Liver (tissue), 9 donors: ENCODE measurements around the gene TMEM183A. TPM values are rescaled to one million over a fixed set of nuclear protein-coding genes. Genes with fewer than 3 reads are reported as not detected.

Source experiments
- DNase-seq: peaks from one replicate; pipeline ENCODE4 v3.0.0-alpha.2; 2017; ENCODE audit warnings: low spot score
- H3K27ac ChIP-seq, 2 donors: one replicate each; pipeline ENCODE4 v1.7.0; 2013; ENCODE audit warnings: inconsistent platforms in 2 of 2, low read length in 2 of 2, control low read depth in 1 of 2, low read depth in 1 of 2, mild to moderate bottlenecking in 1 of 2
- H3K27me3 ChIP-seq, 4 donors: one replicate each; pipeline versions ENCODE4 v1.6.1 to v1.7.0; 2013; ENCODE audit warnings: low read length in 3 of 4, inconsistent platforms in 1 of 4, mild to moderate bottlenecking in 1 of 4, moderate library complexity in 1 of 4; ENCODE audit not compliant: control insufficient read depth in 4 of 4, insufficient read depth in 4 of 4
- H3K36me3 ChIP-seq, 4 donors: one replicate each; pipeline versions ENCODE4 v1.6.1 to v1.7.0; 2013; ENCODE audit warnings: low read length in 3 of 4, mild to moderate bottlenecking in 3 of 4, low read depth in 1 of 4, moderate library complexity in 1 of 4; ENCODE audit not compliant: control insufficient read depth in 4 of 4, insufficient read depth in 3 of 4
- H3K4me1 ChIP-seq, 4 donors: one replicate each; pipeline versions ENCODE4 v1.6.1 to v1.7.0; 2013; ENCODE audit warnings: low read length in 3 of 4, mild to moderate bottlenecking in 3 of 4, moderate library complexity in 1 of 4; ENCODE audit not compliant: control insufficient read depth in 4 of 4, insufficient read depth in 4 of 4
- H3K4me3 ChIP-seq, 3 donors: one replicate each; pipeline versions ENCODE4 v1.6.1 to v1.7.0; 2013; ENCODE audit warnings: low read length in 3 of 3, control low read depth in 1 of 3, low read depth in 1 of 3, mild to moderate bottlenecking in 1 of 3
- H3K9ac ChIP-seq, 2 donors: one replicate each; pipeline ENCODE4 v1.7.0; 2013; ENCODE audit warnings: low read length in 2 of 2, mild to moderate bottlenecking in 2 of 2, moderate library complexity in 2 of 2, control low read depth in 1 of 2, low read depth in 1 of 2
- H3K9me3 ChIP-seq, 4 donors: one replicate each; pipeline versions ENCODE4 v1.6.1 to v1.7.0; 2013; ENCODE audit warnings: low read length in 3 of 4; ENCODE audit not compliant: control insufficient read depth in 4 of 4
- CTCF ChIP-seq: fragments of 150-350 bp; IDR thresholded peaks from 2 replicates; pipeline ENCODE4 v1.5.1; 2017; ENCODE audit warnings: improper control_type of control experiment, low read depth, low read length; ENCODE audit not compliant: missing input control
- EGR1 ChIP-seq, 2 donors: IDR thresholded peaks; 2 replicates each; pipeline ENCODE4 v1.6.1; 2016 to 2018; ENCODE audit warnings: antibody characterized with exemption in 2 of 2, low read depth in 2 of 2
- FOXA1 ChIP-seq: IDR thresholded peaks from 2 replicates; pipeline ENCODE4 v1.6.1; 2016; ENCODE audit warnings: antibody characterized with exemption
- FOXA2 ChIP-seq: IDR thresholded peaks from 2 replicates; pipeline ENCODE4 v1.6.1; 2016; ENCODE audit warnings: antibody characterized with exemption
- GABPA ChIP-seq, 2 donors: IDR thresholded peaks in 1 of 2; conservative IDR thresholded peaks in 1 of 2; 2 replicates each; pipeline ENCODE4 v1.6.1; 2016; ENCODE audit warnings: antibody characterized with exemption in 2 of 2, mild to moderate bottlenecking in 1 of 2, moderate library complexity in 1 of 2
- HNF4A ChIP-seq, 2 donors: conservative IDR thresholded peaks; 2 replicates each; pipeline ENCODE4 v1.6.1; 2016; ENCODE audit warnings: antibody characterized with exemption in 2 of 2, mild to moderate bottlenecking in 2 of 2
- HNF4G ChIP-seq: IDR thresholded peaks from 2 replicates; pipeline ENCODE4 v1.6.1; 2016; ENCODE audit warnings: antibody characterized with exemption
- JUND ChIP-seq, 2 donors: IDR thresholded peaks; 2 replicates each; pipeline ENCODE4 v1.6.1; 2016; ENCODE audit warnings: antibody characterized with exemption in 2 of 2
- MAX ChIP-seq: IDR thresholded peaks from 2 replicates; pipeline ENCODE4 v1.6.1; 2016; ENCODE audit warnings: antibody characterized with exemption
- NR2F2 ChIP-seq: IDR thresholded peaks from 2 replicates; pipeline ENCODE4 v1.6.1; 2016; ENCODE audit warnings: antibody characterized with exemption
- RAD21 ChIP-seq, 2 donors: IDR thresholded peaks; 2 replicates each; pipeline ENCODE4 v1.6.1; 2016; ENCODE audit warnings: antibody characterized with exemption in 2 of 2, mild to moderate bottlenecking in 2 of 2
- REST ChIP-seq: IDR thresholded peaks from 2 replicates; pipeline ENCODE4 v1.6.1; 2016; ENCODE audit warnings: antibody characterized with exemption, mild to moderate bottlenecking
- RXRA ChIP-seq, 2 donors: IDR thresholded peaks; 2 replicates each; pipeline ENCODE4 v1.6.1; 2017 to 2018; ENCODE audit warnings: antibody characterized with exemption in 2 of 2, mild to moderate bottlenecking in 1 of 2
- SP1 ChIP-seq: IDR thresholded peaks from 2 replicates; pipeline ENCODE4 v1.6.1; 2018; ENCODE audit warnings: antibody characterized with exemption, mild to moderate bottlenecking
- TAF1 ChIP-seq: conservative IDR thresholded peaks from 2 replicates; pipeline ENCODE4 v1.6.1; 2016; ENCODE audit warnings: antibody characterized with exemption, mild to moderate bottlenecking
- YY1 ChIP-seq: IDR thresholded peaks from 2 replicates; pipeline ENCODE4 v1.6.1; 2016; ENCODE audit warnings: antibody characterized with exemption, mild to moderate bottlenecking
- ZBTB33 ChIP-seq: IDR thresholded peaks from 2 replicates; pipeline ENCODE4 v1.6.1; 2016; ENCODE audit warnings: antibody characterized with exemption
- WGBS: extraction: QIAGEN DNeasy Blood & Tissue Kit; methylation state at CpG from one replicate; pipeline ENCODE4 v1.1.7; 2013; 5-methylcytosine and 5-hydroxymethylcytosine counted together
- polyA plus RNA-seq, 2 donors: library from polyadenylated mRNA; stranded (reverse) in 1 of 2; unstranded in 1 of 2; fragments of 200-250 nt in 1 of 2; fragments of >200 nt in 1 of 2; fragmentation: Nextera tagmentation in 1 of 2; extraction: Ambion mirVana in 1 of 2; gene quantifications; one replicate each; pipeline versions ENCODE4 v1.2.1 to v1.2.3, GENCODE V29; 2013 to 2015
- total RNA-seq, 2 donors: library from RNA; depleted of rRNA; stranded (reverse); fragments of >200 nt; gene quantifications; one replicate each; pipeline ENCODE4 v1.2.3, GENCODE V29; 2014
- donor health status: healthy.
- donor health status: healthy.
- donor health status: healthy.
- donor health status: healthy.
- donor health status: healthy.

TMEM183A gene
- total and polyA plus RNA-seq, 4 donors: 21.0 to 48.9 (median 35.5) TPM

- 95% methylated on average over 3 of the region's 3 CpGs for WGBS
- Histone ChIP-seq H3K36me3 (peaks cover 2 to 23% (median 11%) of the 10 kb centered on the region in 4 donors), H3K4me1 (peaks cover 3 to 23% (median 14%) of the 10 kb centered on the region in 4 donors), H3K4me3 (no peak overlapping the region), H3K27me3 (no peaks in the 10 kb centered on the region), H3K27ac (no peak overlapping the region), H3K9me3 (no peaks in the 10 kb centered on the region), H3K9ac (no peak overlapping the region)
- no peak for DNase-seq
- TF ChIP-seq FOXA2 (no peak), YY1 (no peak), CTCF (no peak), REST (no peak), EGR1 (IDR thresholded peaks at IDR 0.05; ENCODE audit: low read depth in 2 of 2) (no peak), NR2F2 (no peak), SP1 (no peak), HNF4A (conservative IDR thresholded peaks at IDR 0.05) (no peak), TAF1 (no peak), RXRA (IDR thresholded peaks at IDR 0.05) (no peak), FOXA1 (no peak), ZBTB33 (no peak), HNF4G (no peak)
These were observed 41.8 kb upstream of the TMEM183A start for GRCh38 chr1:202965422-202965821.

- H3K36me3 ChIP-seq: peaks cover 2 to 23% (median 11%) of the 10 kb centered on the region in 4 donors
- no peaks in the 10 kb centered on the region for H3K9me3 ChIP-seq
- no peak for DNase-seq
- 51% methylated on average over 18 of the region's 18 CpGs for WGBS
- H3K9ac ChIP-seq: peak overlapping the region; percentile 72 to 94
- peaks cover 3 to 23% (median 14%) of the 10 kb centered on the region in 4 donors for H3K4me1 ChIP-seq
- H3K27ac ChIP-seq: peak overlapping the region; percentile 69 to 88
- H3K27me3 ChIP-seq: no peaks in the 10 kb centered on the region
- peak overlapping the region; percentile 64 to 98 (median 83) for H3K4me3 ChIP-seq
- TF ChIP-seq JUND (IDR thresholded peaks at IDR 0.05): no peak
- no peak for TF ChIP-seq RXRA (IDR thresholded peaks at IDR 0.05)
- TF ChIP-seq NR2F2: no peak
- TF ChIP-seq FOXA1: no peak
- no peak for TF ChIP-seq SP1
- no peak for TF ChIP-seq CTCF
- no peak for TF ChIP-seq HNF4G
- TF ChIP-seq ZBTB33: no peak
- no peak for TF ChIP-seq EGR1 (IDR thresholded peaks at IDR 0.05; ENCODE audit: low read depth in 2 of 2)
- no peak for TF ChIP-seq HNF4A (conservative IDR thresholded peaks at IDR 0.05)
- TF ChIP-seq MAX: no peak
- no peak for TF ChIP-seq GABPA (IDR thresholded peaks at IDR 0.05 in 1 of 2, conservative IDR thresholded peaks at IDR 0.05 in 1 of 2)
- TF ChIP-seq FOXA2: no peak
- TF ChIP-seq RAD21 (IDR thresholded peaks at IDR 0.05): no peak
- TF ChIP-seq YY1: no peak
These were observed 40.9 kb upstream of the TMEM183A start for GRCh38 chr1:202966006-202966898.
